Heart right ventricle (tissue), 16 donors: ENCODE data around the gene STK17A. TPM values are rescaled to one million over a fixed set of nuclear protein-coding genes. Genes with fewer than 3 reads are reported as not detected.

Experiments used
- ATAC-seq, 8 donors: fragments of 200-7000 bp; cut with Tn5 transposase; one replicate each; pipeline ENCODE4 v1.9.1; 2020; ENCODE audit warnings: mild to moderate bottlenecking in 8 of 8, moderate library complexity in 8 of 8, moderate number of reproducible peaks in 1 of 8
- DNase-seq, 2 donors: peaks; one replicate each; pipeline ENCODE4 v3.0.0-alpha.2; 2020
- H3K27ac ChIP-seq, 10 donors: fragments of 200-600 bp; sonication (generic) in 2 of 10; one replicate each; pipeline versions ENCODE4 v1.5.0 to v1.8.0; 2020 to 2022; ENCODE audit warnings: mild to moderate bottlenecking in 3 of 10
- H3K27me3 ChIP-seq, 7 donors: fragments of 200-600 bp; one replicate each; pipeline ENCODE4 v1.8.0; 2021 to 2022; ENCODE audit warnings: mild to moderate bottlenecking in 2 of 7
- H3K36me3 ChIP-seq, 9 donors: fragments of 200-600 bp; sonication (generic) in 1 of 9; one replicate each; pipeline versions ENCODE4 v1.5.0 to v1.8.0; 2020 to 2022; ENCODE audit warnings: mild to moderate bottlenecking in 2 of 9
- H3K4me1 ChIP-seq, 9 donors: fragments of 200-600 bp; sonication (generic) in 1 of 9; one replicate each; pipeline versions ENCODE4 v1.5.0 to v1.8.0; 2020 to 2022; ENCODE audit warnings: mild to moderate bottlenecking in 4 of 9
- H3K4me3 ChIP-seq, 10 donors: fragments of 200-600 bp; sonication (generic) in 2 of 10; one replicate each; pipeline versions ENCODE4 v1.5.0 to v1.8.0; 2020 to 2022; ENCODE audit warnings: mild to moderate bottlenecking in 7 of 10, moderate library complexity in 2 of 10
- H3K9me3 ChIP-seq, 11 donors: fragments of 200-600 bp in 10 of 11; sonication (generic) in 2 of 11; one replicate each; pipeline versions ENCODE4 v1.5.0 to v1.8.0; 2013 to 2022; ENCODE audit warnings: mild to moderate bottlenecking in 2 of 11, control low read depth in 1 of 11, moderate library complexity in 1 of 11
- WGBS, 2 donors: extraction: QIAGEN DNeasy Blood & Tissue Kit; methylation state at CpG; one replicate each; pipeline ENCODE4 v1.1.7; 2013; ENCODE audit warnings: inconsistent platforms in 1 of 2; 5-methylcytosine and 5-hydroxymethylcytosine counted together
- intact Hi-C, 10 donors: fragments of 100-400 bp; cut with DNase I; formaldehyde crosslinking; loops; one replicate each; pipeline versions ENCODE4 v1.11.1 to v1.14.2; 2022
- polyA plus RNA-seq, 2 donors: library from polyadenylated mRNA; stranded (reverse); fragments of 200-250 nt; gene quantifications; one replicate each; pipeline ENCODE4 v1.2.3, GENCODE V29; 2013
- total RNA-seq, 10 donors: library from RNA; stranded (reverse); fragmentation: NEBNext Ultra II Directional in 3 of 10; extraction: Animal tissue kit (Norgen Biotek cat#: 25700) in 3 of 10; gene quantifications; one replicate each; pipeline versions ENCODE4 v1.2.1 to v1.2.4, GENCODE V29; 2021 to 2023
- TF ChIP-seq, protein P1 (sequence below), 9 donors: fragments of 200-600 bp; sonication (generic) in 2 of 9; IDR thresholded peaks; one replicate each; pipeline versions ENCODE4 v1.5.0 to v1.8.0; 2021 to 2022; ENCODE audit warnings: antibody characterized with exemption in 9 of 9, mild to moderate bottlenecking in 5 of 9, moderate library complexity in 1 of 9
- donor health status: Arrhythmogenic right ventricular cardiomyopathy.
- donor health status: ischemic (EF 13 %, LVEDD 7.1; RV severe dilation, severe dysfunction).
- donor health status: healthy with polysubstance abuse.
- donor health status: DM: no; HTN: yes; CAD: no.
- donor health status: DM: no; HTN: no; CAD: no.
- donor health status: ischemic (EF 25% LVEDD 6.9; RV normal size, moderate dysfunction).
- donor health status: ischemic (EF 25% LVEDD 5.7; RV mildly dilated, moderate dysfunction).
- donor health status: healthy.
- donor health status: DM: yes; HTN: yes; CAD: no.
- donor health status: Ischemic cardiomyopathy.
- donor health status: ischemic (EF 35%, LVEDD 5.7; RV mildly dilated, moderate dysfunction).
- donor health status: nonischemic (EF 11% LVEDD 7.7; RV severe dilation, severe dysfunction).
- donor health status: DM: yes; HTN: yes; CAD: no.
- donor health status: PGD.
- donor health status: ischemic (EF 29% LVEDD 5.4; RV normal size, mild dysfunction).
- donor health status: nonischemic (EF 23%, LVEDD 6.1; RV moderate dilation, normal function).

Gene STK17A
- total and polyA plus RNA-seq, 12 donors, result 7.8 to 37.4 (median 21.9) TPM

DNA sequence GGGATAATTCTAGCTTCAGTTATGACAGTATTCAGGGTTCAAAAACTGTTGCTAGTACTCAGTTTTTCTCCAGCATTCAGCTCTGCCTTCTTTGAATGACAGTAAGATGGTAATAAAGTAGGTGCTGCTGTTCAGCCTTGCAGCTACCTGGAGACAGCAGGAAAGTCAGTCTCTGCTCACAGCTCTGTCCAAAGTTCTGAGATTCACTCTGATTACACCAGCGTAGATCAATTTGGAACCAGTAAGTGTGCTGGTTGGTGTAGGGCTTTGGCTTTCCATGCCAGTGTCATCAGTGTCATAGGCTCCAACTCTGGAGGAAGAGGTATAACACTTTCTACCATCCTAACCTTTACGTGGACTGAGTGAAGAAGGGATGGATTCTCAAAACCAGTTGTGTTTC is 26.2 kb downstream of the STK17A start:
- 94 to 95% methylated on average over 2 of the region's 2 CpGs for WGBS, 2 donors
- ATAC-seq (no peak), DNase-seq (no peak)
- intact Hi-C loops, result no loop called here
- peaks cover 0 to 60% (median 11%) of the 10 kb centered on the region in 9 donors for H3K36me3 ChIP-seq
- H3K27ac ChIP-seq, result no peak overlapping the region
- peaks cover 0 to 37% (median 17%) of the 10 kb centered on the region in 9 donors for H3K4me1 ChIP-seq
- H3K4me3 ChIP-seq, result no peak overlapping the region
- TF ChIP-seq, protein P1, sequence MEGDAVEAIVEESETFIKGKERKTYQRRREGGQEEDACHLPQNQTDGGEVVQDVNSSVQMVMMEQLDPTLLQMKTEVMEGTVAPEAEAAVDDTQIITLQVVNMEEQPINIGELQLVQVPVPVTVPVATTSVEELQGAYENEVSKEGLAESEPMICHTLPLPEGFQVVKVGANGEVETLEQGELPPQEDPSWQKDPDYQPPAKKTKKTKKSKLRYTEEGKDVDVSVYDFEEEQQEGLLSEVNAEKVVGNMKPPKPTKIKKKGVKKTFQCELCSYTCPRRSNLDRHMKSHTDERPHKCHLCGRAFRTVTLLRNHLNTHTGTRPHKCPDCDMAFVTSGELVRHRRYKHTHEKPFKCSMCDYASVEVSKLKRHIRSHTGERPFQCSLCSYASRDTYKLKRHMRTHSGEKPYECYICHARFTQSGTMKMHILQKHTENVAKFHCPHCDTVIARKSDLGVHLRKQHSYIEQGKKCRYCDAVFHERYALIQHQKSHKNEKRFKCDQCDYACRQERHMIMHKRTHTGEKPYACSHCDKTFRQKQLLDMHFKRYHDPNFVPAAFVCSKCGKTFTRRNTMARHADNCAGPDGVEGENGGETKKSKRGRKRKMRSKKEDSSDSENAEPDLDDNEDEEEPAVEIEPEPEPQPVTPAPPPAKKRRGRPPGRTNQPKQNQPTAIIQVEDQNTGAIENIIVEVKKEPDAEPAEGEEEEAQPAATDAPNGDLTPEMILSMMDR (IDR thresholded peaks at IDR 0.05), result no peak
- H3K27me3 ChIP-seq, result no peaks in the 10 kb centered on the region
- no peaks in the 10 kb centered on the region for H3K9me3 ChIP-seq

DNA sequence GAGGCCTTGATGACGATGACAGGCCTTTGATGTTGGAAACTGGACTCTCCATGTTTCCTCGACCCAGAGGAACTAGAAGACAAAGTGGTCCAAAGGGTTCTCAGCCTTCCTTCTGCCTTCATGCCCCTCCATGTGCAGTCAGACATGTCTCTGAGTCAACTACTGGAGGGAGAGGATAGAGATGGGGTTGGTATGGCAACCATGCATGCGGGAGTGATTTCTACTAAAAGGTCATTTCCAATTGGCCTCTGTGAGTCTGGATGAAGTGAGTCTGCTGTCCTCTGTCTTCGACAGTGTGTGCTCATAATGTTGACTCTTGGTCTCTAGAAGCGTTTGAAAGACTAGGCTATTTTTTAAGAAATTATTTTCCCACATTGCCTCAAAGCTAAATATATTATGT is 29.2 kb downstream of the STK17A start:
- 77 to 85% methylated on average over 5 of the region's 5 CpGs for WGBS, 2 donors
- intact Hi-C loops, result no loop called here
- Histone ChIP-seq H3K9me3 (no peaks in the 10 kb centered on the region), H3K27me3 (no peaks in the 10 kb centered on the region), H3K4me1 (peaks cover 0 to 37% (median 17%) of the 10 kb centered on the region in 9 donors), H3K36me3 (peaks cover 0 to 79% (median 11%) of the 10 kb centered on the region in 9 donors), H3K4me3 (no peak overlapping the region), H3K27ac (peak overlapping the region in 5 of 10 donors; percentile 11 to 52 (median 25))
- peak in 1 of 8 donors; percentile 52 for ATAC-seq
- DNase-seq, result no peak
- TF ChIP-seq, protein P1 (IDR thresholded peaks at IDR 0.05), result no peak

DNA sequence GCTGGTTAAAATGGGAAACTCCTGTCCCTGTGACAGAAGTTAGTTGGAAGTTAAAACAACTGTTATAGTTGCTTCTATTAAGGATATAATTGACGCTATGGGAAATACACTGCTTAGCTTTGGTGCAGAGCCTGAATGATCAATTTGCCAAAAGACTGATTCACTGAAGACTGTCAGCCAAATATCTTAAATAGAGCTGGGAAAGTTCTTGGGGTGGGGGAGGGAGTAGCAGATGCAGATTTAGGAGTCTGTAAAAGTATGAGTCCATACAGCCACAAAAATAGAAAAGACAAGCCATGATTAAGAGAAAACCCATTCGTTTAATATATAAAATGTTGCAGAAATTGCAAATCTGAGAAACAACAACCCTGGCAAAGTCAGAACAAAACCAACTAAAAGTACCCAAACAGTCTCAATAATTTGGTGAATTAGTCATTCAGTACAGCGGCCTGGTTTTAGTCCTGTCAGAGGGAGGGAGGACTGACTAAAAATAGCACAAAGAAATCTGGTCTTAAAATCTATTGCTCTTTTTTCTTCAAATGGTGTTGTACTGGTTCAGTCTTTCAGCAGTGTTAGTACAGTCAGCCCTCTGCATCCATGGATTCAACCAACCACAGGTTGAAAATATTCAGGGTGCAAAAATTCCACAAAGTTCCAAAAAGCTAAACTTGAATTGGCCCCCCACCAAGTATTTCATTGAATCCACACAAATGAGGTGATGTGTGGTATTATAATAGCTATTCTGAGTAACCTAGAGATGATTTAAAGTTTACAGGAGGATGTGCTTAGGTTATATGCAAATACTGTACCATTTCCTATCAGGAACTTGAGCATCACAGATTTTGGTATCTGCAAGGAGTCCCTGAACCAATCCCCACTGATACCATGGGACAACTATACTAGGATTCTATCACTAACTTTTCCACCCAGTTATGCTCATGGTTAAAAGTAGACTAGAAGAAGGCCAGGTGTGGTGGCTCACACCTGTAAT is 30.0 kb downstream of the STK17A start:
- WGBS, 2 donors, result 65 to 67% methylated on average over 3 of the region's 3 CpGs
- Histone ChIP-seq H3K4me1 (peaks cover 0 to 37% (median 18%) of the 10 kb centered on the region in 9 donors), H3K36me3 (peaks cover 0 to 78% (median 11%) of the 10 kb centered on the region in 9 donors), H3K4me3 (no peak overlapping the region), H3K27me3 (no peaks in the 10 kb centered on the region), H3K27ac (peak overlapping the region in 5 of 10 donors; percentile 11 to 52 (median 25)), H3K9me3 (no peaks in the 10 kb centered on the region)
- ATAC-seq (peak in 6 of 8 donors; percentile 27 to 67 (median 50)), DNase-seq (no peak)
- TF ChIP-seq, protein P1 (IDR thresholded peaks at IDR 0.05), result no peak
- intact Hi-C loops, result no loop called here

DNA sequence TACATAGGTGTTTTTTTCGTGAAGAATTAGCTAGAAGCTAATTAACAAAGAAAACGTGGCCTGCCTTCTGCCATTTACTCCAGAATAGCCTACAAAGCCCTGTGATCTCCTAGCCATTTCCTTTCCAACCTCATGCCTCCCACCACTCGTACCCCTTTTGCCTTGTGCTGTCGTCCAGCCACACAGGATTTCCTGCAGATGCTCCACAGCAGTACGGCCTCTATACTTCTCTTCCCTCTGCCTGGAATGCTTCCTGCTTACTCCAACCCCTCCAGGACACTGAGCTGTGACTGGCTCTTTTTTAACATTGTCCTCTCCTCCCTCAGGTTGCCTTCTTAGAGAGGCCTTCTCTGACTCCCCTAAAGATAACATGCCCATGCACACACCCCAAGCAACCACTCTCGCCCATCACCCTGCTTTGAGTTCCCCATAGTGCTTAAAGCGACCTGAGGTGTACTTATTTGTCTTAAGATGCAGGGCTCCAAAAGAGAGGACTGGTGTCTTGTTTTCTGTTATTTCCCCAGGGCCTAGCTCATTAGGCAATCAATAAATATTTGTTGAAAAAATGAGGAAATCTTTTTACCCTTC is 32.7 kb downstream of the STK17A start:
- Histone ChIP-seq H3K4me3 (no peak overlapping the region), H3K27ac (no peak overlapping the region), H3K4me1 (peaks cover 0 to 41% (median 18%) of the 10 kb centered on the region in 9 donors), H3K9me3 (no peaks in the 10 kb centered on the region), H3K36me3 (peaks cover 0 to 77% (median 12%) of the 10 kb centered on the region in 9 donors), H3K27me3 (no peaks in the 10 kb centered on the region)
- TF ChIP-seq, protein P1 (IDR thresholded peaks at IDR 0.05), result no peak
- DNase-seq, result no peak
- intact Hi-C loops, result no loop called here
- ATAC-seq, result no peak
- WGBS, 2 donors, result 75 to 81% methylated on average over 7 of the region's 7 CpGs
